AG04449 (cell line): Measurements from ENCODE around the gene PIK3R5.

Source experiments
- CTCF ChIA-PET: fragments of 350-600 bp; formaldehyde crosslinking; extraction: SDS; loops from one replicate; lab custom pipeline; 2021; ENCODE audit warnings: antibody characterized with exemption; lab: Yijun Ruan, JAX
- POLR2A ChIA-PET: fragments of 400-600, 350-600 bp; formaldehyde crosslinking; extraction: SDS; loops from one replicate; lab custom pipeline; 2020; ENCODE audit warnings: antibody characterized with exemption, inconsistent platforms; lab: Yijun Ruan, JAX
- DNase-seq: peaks from one replicate; pipeline ENCODE4 v3.0.0-alpha.2; 2010; ENCODE audit warnings: low read depth, low spot score
- H3K4me3 ChIP-seq: 2 replicates; pipeline ENCODE4 v1.5.1; 2011; ENCODE audit warnings: low read depth, mild to moderate bottlenecking, control low read depth, low read length
- TF ChIP-seq, protein P1 (sequence below): IDR thresholded peaks from one replicate; pipeline ENCODE4 v1.5.1; 2011; ENCODE audit warnings: mild to moderate bottlenecking, moderate library complexity, low read length, control low read depth, inconsistent platforms; ENCODE audit not compliant: insufficient read depth; ENCODE audit errors: missing control alignments

The PIK3R5 gene

DNA sequence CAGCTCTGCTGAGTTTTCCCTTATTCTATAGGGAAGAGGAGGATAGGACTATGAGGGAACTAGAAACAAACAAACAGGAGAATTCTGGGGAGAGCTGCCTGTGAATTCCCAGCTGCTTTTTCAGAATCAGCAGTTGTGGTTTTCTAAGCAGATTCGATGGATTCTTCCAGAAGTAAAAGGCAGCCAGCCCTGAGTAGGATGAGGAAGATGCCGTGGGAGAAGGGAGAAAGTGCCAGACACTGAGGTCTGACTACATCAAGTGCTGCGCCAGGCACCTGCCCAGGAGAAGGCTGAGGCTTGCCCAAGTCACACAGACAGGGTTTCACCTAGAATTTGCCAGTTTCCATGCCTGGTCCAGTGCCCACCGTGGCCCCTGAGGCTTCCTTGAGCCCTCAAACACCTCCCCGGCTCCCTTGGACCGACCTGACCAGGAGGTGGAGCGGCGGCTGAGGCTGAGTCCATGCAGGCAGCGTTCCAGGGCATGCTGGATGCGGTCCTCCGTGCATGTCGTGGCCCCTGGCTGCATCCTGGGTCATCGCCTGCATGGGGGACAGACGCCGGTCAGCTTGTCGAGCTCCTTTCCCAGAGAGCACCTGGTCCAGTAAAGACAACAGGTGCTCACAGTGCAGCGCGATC, 54.4 kb downstream of the PIK3R5 start:
- H3K4me3 ChIP-seq = no peak overlapping the region
- POLR2A ChIA-PET = no interaction called here
- CTCF ChIA-PET = interaction anchor here (2.6 kb wide), 1 partner anchor 16 kb away, joined by 9 read pairs; no protein-coding TSS in a partner anchor
- no peak for DNase-seq
- TF ChIP-seq, protein P1, sequence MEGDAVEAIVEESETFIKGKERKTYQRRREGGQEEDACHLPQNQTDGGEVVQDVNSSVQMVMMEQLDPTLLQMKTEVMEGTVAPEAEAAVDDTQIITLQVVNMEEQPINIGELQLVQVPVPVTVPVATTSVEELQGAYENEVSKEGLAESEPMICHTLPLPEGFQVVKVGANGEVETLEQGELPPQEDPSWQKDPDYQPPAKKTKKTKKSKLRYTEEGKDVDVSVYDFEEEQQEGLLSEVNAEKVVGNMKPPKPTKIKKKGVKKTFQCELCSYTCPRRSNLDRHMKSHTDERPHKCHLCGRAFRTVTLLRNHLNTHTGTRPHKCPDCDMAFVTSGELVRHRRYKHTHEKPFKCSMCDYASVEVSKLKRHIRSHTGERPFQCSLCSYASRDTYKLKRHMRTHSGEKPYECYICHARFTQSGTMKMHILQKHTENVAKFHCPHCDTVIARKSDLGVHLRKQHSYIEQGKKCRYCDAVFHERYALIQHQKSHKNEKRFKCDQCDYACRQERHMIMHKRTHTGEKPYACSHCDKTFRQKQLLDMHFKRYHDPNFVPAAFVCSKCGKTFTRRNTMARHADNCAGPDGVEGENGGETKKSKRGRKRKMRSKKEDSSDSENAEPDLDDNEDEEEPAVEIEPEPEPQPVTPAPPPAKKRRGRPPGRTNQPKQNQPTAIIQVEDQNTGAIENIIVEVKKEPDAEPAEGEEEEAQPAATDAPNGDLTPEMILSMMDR = no peak

GRCh38 chr17:8909586-8910270, 55.8 kb downstream of the PIK3R5 start:
- POLR2A ChIA-PET = interaction anchor here (0.8 kb wide), 1 partner anchor 12 kb away, joined by 3 read pairs; no protein-coding TSS in a partner anchor
- no peak for DNase-seq
- TF ChIP-seq, protein P1 = no peak
- CTCF ChIA-PET = no interaction called here
- H3K4me3 ChIP-seq = no peak overlapping the region

DNA sequence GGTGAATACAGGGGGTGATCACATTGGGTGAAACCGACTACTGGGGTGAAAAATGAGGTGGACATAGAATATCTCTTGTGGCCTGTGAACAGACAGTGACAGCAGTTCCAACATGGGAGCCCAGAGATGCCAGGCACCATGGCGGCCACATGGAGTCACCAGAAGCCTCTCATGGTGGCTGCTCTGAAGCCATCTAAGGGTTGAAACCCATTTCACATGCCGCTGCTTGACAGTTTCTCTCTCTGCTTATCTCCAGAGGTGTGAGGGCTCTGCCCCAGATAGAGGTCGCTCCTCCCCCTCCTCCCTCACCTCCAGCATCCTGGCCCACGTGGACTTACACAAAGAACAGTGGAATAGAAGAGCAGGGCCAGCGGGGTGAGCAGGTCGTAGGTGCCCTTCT, 60.2 kb downstream of the PIK3R5 start:
- H3K4me3 ChIP-seq = no peak overlapping the region
- POLR2A ChIA-PET = no interaction called here
- CTCF ChIA-PET = interaction anchor here (1.6 kb wide), 1 partner anchor 11 kb away, joined by 8 read pairs; no protein-coding TSS in a partner anchor
- DNase-seq = no peak
- TF ChIP-seq, protein P1 = no peak

DNA sequence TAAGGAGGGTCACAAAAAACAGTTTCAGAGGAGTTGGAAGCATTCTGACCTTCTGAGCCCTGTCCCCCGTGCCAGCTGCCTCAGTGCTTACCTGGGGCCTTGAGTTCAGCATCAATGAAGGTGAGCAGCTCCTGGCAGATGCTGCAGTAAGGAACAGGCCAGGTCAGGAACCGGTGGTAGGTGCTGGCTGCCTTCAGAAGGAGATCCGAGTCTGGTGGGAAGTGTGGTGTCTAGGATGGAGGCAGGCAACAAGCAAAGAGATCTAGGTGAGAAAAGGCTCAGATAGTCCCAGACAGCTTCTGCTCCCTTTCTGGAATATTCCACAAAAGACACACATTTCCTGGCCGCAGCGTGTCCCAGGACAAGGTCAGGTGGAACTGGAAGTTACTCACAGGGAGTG, 60.8 kb downstream of the PIK3R5 start:
- TF ChIP-seq, protein P1 = no peak
- DNase-seq = no peak
- H3K4me3 ChIP-seq = no peak overlapping the region
- ChIA-PET POLR2A (no interaction called here), CTCF (no interaction called here)

- ChIA-PET CTCF (interaction anchor here (0.9 to 1.0 kb wide), 2 partner anchors 9 to 13 kb away, joined by 3 to 5 read pairs; no protein-coding TSS in a partner anchor), POLR2A (no interaction called here)
- TF ChIP-seq, protein P1 = no peak
- H3K4me3 ChIP-seq = no peak overlapping the region
- no peak for DNase-seq
Measured at GRCh38 chr17:8904201-8904600, 61.3 kb downstream of the PIK3R5 start.

DNA sequence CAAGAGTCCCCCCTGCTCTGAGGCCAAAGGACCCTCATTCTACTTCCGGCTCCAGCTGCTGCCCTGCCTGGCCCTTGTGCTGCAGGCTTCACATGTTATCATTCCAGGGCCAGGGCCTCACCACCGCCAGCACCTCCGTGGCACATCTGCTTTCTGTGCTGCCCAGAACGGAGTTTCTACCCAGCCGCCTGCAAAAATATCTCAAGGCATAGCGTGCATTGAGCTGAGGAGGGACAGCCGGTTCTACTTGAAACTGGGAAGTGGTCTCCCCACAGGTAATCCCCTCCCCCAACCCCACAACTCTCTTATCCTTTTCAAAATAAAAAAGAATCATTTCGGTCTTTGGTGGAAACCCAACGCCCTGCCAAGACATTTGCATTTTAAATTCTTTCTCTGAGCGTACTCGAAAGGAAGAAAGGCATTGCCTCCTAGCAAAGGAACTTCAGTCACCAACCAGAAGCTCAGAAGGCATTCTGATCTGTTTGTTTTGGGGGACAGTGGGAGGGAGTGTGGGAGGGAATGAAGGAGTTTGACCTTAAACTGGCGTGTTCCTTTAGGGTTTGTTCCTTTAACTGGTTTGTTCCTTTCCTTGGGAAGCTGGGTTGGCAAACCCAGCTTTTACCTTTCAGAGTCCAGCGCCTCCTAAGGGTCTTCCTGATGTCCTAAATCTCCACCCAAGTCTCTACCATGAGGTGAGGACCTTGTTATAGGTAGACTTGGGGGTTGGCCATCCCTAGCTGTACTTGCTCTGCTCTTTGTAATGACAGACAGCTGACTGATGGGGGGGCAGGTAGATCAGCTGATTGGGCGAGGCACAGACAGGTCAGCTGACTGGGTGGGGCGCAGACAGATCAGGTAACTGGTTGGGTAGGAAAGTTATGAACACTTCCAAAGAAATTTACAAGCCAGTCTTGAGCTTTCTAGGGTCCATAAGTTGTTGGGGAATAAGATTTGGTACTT, 64.6 kb downstream of the PIK3R5 start:
- ChIA-PET POLR2A (no interaction called here), CTCF (interaction anchor here (0.8 to 2.2 kb wide), 3 partner anchors 10 to 336 kb away, joined by 3 to 10 read pairs (median 3); no protein-coding TSS in a partner anchor)
- TF ChIP-seq, protein P1 = no peak
- no peak for DNase-seq
- H3K4me3 ChIP-seq = no peak overlapping the region
